ENCODE data around the gene PPM1D.

DNA sequence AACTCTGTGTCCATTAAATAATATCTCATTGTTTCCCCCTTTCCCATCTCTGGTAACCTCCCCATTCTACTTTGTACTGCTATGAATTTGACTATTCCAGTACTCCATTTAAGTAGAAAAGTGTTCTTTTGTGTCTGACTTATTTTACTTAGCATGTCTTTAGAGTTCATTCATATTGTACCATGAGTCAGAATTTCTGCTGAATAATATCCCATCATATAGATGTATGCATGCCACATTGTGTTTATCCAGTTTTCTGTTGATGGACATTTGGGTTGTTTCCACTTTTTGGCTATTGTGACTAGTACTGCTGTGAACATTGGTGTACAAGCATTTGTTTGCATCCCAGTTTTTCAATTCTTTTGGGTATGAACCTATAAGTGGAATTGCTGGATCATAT, 6.0 kb downstream of the PPM1D start:
- TF ChIP-seq YY1 (IDR thresholded peaks at IDR 0.05; ENCODE audit: insufficient read depth, insufficient read length) (no peak), ZNF274 (IDR thresholded peaks at IDR 0.05; ENCODE audit: low read depth, low read length) (no peak), SUZ12 (IDR thresholded peaks at IDR 0.05; ENCODE audit: extremely low read depth, insufficient read depth, insufficient read length) (no peak)

All from NT2/D1 (cell line).